CD4-positive, alpha-beta T cell treated with Interleukin-6 at 100 ng/mL for 8 hours (primary cell): ENCODE results near the gene PAGR1.
A peak's percentile ranks its signal among the peaks of the same experiment; 100 is the strongest.
"Not testable (repeated sequence)": the region's sequence is repeated elsewhere in the genome, so short reads cannot be mapped to it uniquely, and the experiment has no call there.

Experiments
- DNase-seq: peaks from one replicate; pipeline ENCODE4 v3.0.0-alpha.2; 2020; ENCODE audit warnings: mixed read lengths, low spot score

PAGR1 gene

GRCh38 chr16:29791845-29792807, 23.8 kb upstream of the PAGR1 start:
- no peak for DNase-seq

- DNase-seq: not testable (repeated sequence)
These were observed 22.8 kb upstream of the PAGR1 start for GRCh38 chr16:29793153-29793552.

- no peak for DNase-seq
These were observed 21.7 kb upstream of the PAGR1 start for GRCh38 chr16:29794231-29794710.

GRCh38 chr16:29802416-29802935, 13.5 kb upstream of the PAGR1 start:
- no peak for DNase-seq

- DNase-seq: no peak
These were observed 11.9 kb upstream of the PAGR1 start for GRCh38 chr16:29804020-29804419.

GRCh38 chr16:29804455-29805231, 11.3 kb upstream of the PAGR1 start:
- DNase-seq: no peak

- DNase-seq: peak; percentile 97
These were observed 10.5 kb upstream of the PAGR1 start for GRCh38 chr16:29805232-29806098.

- DNase-seq: no peak
These were observed 9.8 kb upstream of the PAGR1 start, which contains the start of gene MAZ for GRCh38 chr16:29806099-29806579. MAZ (plus strand) TSS chr16:29806529; CDS start chr16:29806702, 173 bp downstream.

- DNase-seq: no peak
These were observed 9.1 kb upstream of the PAGR1 start for GRCh38 chr16:29806641-29807425.

GRCh38 chr16:29807426-29808218, 8.3 kb upstream of the PAGR1 start:
- DNase-seq: peak; percentile 85

GRCh38 chr16:29808219-29808900, 7.6 kb upstream of the PAGR1 start:
- no peak for DNase-seq

- no peak for DNase-seq
These were observed 6.8 kb upstream of the PAGR1 start for GRCh38 chr16:29809031-29809747.

- DNase-seq: no peak
These were observed 5.9 kb upstream of the PAGR1 start for GRCh38 chr16:29809850-29810698.

- no peak for DNase-seq
These were observed 5.2 kb upstream of the PAGR1 start for GRCh38 chr16:29810699-29811169.

- DNase-seq: peak; percentile 62
These were observed 4.6 kb upstream of the PAGR1 start for GRCh38 chr16:29811170-29811895.

GRCh38 chr16:29811896-29812665, 3.9 kb upstream of the PAGR1 start, which contains the start of gene PRRT2:
PRRT2 (plus strand) TSS chr16:29812193; CDS start chr16:29813055, 862 bp downstream.
- DNase-seq: peak; percentile 44
